Measurements from ENCODE around the gene AP2S1.

The AP2S1 gene

GRCh38 chr19:46788262-46788967 is 62.2 kb downstream of the AP2S1 start, which contains the start of gene SLC1A5 (continued):
- TF ChIP-seq ZNF596 (tag by site-specific recombination; IDR thresholded peaks at IDR 0.05) (no peak), ZNF426 (tag by site-specific recombination; IDR thresholded peaks at IDR 0.05) (no peak), PRDM2 (tag by site-specific recombination; IDR thresholded peaks at IDR 0.05; ENCODE audit: borderline replicate concordance) (no peak), ZBTB49 (tag by site-specific recombination; IDR thresholded peaks at IDR 0.05; ENCODE audit: low read depth) (no peak), ZNF768 (tag by site-specific recombination; IDR thresholded peaks at IDR 0.05) (0 out of 2 replicates have a peak, but pooled peaks have one; percentile 12), ZBTB1 (tag by site-specific recombination; IDR thresholded peaks at IDR 0.05) (no peak), ELK4 (IDR thresholded peaks at IDR 0.05; ENCODE audit: borderline replicate concordance, low read depth, low read length) (no peak), ZNF335 (tag by site-specific recombination; conservative IDR thresholded peaks at IDR 0.05) (peak; percentile 50), ZNF239 (tag by site-specific recombination; IDR thresholded peaks at IDR 0.05) (no peak), INSM2 (tag by site-specific recombination; IDR thresholded peaks at IDR 0.05) (no peak), ZNF174 (tag by site-specific recombination; IDR thresholded peaks at IDR 0.05) (no peak), ZNF555 (tag by site-specific recombination; conservative IDR thresholded peaks at IDR 0.05) (no peak), ZNF148 (tag by site-specific recombination; IDR thresholded peaks at IDR 0.05; ENCODE audit: borderline replicate concordance) (peak; percentile 72; the same call in 1 of the 2 replicates), ZNF214 (tag by site-specific recombination; IDR thresholded peaks at IDR 0.05; ENCODE audit: borderline replicate concordance) (no peak), ZBTB6 (tag by site-specific recombination; IDR thresholded peaks at IDR 0.05) (no peak; the same call in 1 of the 2 replicates), ATF2 (tag by site-specific recombination; IDR thresholded peaks at IDR 0.05; ENCODE audit: low read depth) (no peak), PRDM6 (tag by site-specific recombination; IDR thresholded peaks at IDR 0.05) (no peak)

Measured in HEK293 (cell line).